Measurements from ENCODE around the gene GMCL2.

Gene GMCL2, protein sequence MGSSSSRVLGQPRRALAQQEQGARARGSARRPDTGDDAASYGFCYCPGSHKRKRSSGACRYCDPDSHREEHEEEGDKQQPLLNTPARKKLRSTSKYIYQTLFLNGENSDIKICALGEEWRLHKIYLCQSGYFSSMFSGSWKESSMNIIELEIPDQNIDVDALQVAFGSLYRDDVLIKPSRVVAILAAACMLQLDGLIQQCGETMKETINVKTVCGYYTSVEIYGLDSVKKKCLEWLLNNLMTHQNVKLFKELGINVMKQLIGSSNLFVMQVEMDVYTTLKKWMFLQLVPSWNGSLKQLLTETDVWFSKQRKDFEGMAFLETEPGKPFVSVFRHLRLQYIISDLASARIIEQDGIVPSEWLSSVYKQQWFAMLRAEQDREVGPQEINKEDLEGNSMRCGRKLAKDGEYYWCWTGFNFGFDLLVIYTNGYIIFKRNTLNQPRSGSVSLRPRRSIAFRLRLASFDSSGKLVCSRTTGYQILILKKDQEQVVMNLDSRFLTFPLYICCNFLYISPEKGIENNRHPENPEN

GRCh38 chr5:178187014-178187413 lies at the start of gene GMCL2:
Gene GMCL2, minus strand, starts transcription at chr5:178187371. Its CDS starts 72 bp downstream, at chr5:178187299.
- in situ Hi-C loops (cut with MboI; ENCODE audit: low sequenced_read_pairs): no loop called here

DNA sequence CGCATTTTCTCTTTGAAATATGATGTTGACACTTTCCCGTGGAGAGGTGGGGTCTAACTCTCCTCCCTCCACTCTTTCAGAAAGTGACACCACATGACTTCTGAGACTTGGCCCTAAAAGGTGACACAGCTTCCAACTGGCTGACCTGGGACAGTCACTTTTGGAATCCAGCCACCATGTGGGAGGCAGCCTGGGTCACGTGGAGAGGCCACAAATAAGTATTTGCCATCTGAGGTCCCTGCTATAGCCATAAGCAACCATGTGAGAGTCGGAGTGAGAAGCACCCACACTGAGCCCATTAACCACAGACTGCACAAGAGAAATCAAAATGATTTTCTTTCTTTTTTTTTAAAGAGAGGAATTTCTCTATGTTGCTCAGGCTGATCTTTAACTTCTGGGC lies 49.5 kb upstream of the GMCL2 start:
- in situ Hi-C loops (cut with MboI; ENCODE audit: low sequenced_read_pairs): loop anchor here (25.0 kb wide), 1 partner anchor 1251 kb away; no protein-coding TSS in a partner anchor

DNA sequence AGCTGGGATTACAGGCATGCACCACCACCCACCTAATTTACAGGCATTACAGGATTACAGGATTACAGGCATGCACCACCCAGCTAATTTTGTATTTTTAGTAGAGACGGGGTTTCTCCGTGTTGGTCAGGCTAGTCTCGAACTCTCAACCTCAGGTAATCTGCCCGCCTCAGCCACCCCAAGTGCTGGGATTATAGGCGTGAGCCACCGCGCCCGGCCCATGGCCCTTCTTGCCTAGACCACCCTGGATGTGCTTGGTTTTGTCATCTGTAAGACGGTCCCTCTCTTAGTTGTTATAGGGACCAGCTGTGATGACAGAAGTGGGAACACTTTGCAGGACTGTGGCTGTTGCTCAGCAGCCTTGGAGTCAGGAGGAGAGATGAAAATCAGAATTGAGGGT lies 49.0 kb upstream of the GMCL2 start:
- in situ Hi-C loops (cut with MboI; ENCODE audit: low sequenced_read_pairs): loop anchor here (25.0 kb wide), 1 partner anchor 1251 kb away; no protein-coding TSS in a partner anchor

GRCh38 chr5:178235588-178235974 lies 48.4 kb upstream of the GMCL2 start:
- in situ Hi-C loops (cut with MboI; ENCODE audit: low sequenced_read_pairs): loop anchor here (25.0 kb wide), 1 partner anchor 1252 kb away; no protein-coding TSS in a partner anchor

DNA sequence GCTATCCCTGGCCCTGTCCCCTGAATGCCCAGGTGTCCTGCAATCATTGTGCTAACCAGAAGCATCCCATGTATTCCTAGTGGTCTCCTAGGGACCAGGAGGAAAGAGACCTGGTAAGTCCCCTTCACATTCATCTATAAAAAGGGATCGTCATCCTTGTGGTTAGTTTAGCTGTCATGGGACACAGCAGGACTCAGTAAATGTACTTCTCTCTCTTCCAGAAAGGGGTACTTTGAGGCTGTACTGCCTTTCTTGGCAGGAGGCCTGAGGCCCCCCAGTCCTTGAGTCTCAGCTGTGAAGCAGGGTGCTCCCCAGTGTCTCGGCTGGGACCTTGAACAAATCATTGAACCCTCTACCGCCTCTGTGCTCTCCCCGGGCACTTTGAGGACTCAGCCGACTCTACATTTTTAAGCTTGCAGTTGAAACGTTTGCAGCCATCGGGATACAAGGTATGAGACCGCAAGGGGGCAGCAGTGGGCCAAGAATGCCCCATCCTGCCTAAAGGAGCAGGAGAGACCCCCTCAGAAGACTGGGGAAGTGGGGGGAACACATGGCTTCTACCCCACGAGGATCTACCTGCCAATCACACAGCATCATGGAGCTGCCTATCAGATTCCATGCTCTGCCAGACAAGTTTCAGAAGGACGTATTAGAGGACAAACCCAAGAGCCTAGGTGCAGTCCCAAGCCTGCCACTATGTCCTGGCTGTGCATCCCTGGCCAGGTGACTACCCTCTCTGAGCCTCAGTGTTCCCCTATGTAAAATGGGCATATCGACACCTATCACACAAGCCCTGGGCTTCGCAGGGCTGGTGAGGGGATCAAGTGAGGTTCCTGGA lies 47.8 kb upstream of the GMCL2 start:
- in situ Hi-C loops (cut with MboI; ENCODE audit: low sequenced_read_pairs): loop anchor here (25.0 kb wide), 1 partner anchor 1252 kb away; no protein-coding TSS in a partner anchor

GRCh38 chr5:178234121-178234749 lies 47.1 kb upstream of the GMCL2 start:
- in situ Hi-C loops (cut with MboI; ENCODE audit: low sequenced_read_pairs): loop anchor here (25.0 kb wide), 1 partner anchor 1253 kb away; no protein-coding TSS in a partner anchor

DNA sequence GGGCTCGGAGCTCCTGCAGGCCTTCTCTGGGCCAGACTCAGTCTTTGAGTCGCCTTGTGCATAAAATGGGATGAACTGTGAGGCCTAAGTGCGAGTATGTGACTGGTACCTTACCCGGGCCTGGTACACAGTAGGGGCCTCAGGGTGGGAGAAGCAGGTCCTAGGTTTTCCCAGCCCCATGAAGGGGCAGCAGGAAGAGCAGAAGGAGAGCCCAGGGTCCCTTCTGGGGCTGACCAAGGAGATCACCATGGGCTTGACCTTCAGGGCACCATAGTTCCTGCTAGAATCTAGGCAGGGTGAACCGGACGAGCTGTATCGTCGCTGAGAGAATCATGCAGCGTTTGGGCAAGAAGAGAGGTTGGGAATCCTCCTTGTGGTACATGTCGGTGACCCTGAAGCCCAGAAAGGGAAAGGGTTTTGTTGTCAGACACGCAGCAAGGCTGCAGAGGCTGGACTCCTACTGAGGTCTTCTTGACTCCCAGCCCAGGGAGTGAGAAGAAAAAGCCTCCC lies 45.8 kb upstream of the GMCL2 start:
- in situ Hi-C loops (cut with MboI; ENCODE audit: low sequenced_read_pairs): loop anchor here (25.0 kb wide), 1 partner anchor 1254 kb away; no protein-coding TSS in a partner anchor

- in situ Hi-C loops (cut with MboI; ENCODE audit: low sequenced_read_pairs): loop anchor here (25.0 kb wide), 1 partner anchor 1255 kb away; no protein-coding TSS in a partner anchor
Observed at GRCh38 chr5:178232124-178232919, 45.2 kb upstream of the GMCL2 start, which contains the start of gene PHYKPL. Gene PHYKPL, minus strand, starts transcription at chr5:178232802. Its CDS starts 252 bp downstream, at chr5:178232550.

- in situ Hi-C loops (cut with MboI; ENCODE audit: low sequenced_read_pairs): loop anchor here (25.0 kb wide), 1 partner anchor 1256 kb away; no protein-coding TSS in a partner anchor
Observed at GRCh38 chr5:178231539-178232123, 44.5 kb upstream of the GMCL2 start.

DNA sequence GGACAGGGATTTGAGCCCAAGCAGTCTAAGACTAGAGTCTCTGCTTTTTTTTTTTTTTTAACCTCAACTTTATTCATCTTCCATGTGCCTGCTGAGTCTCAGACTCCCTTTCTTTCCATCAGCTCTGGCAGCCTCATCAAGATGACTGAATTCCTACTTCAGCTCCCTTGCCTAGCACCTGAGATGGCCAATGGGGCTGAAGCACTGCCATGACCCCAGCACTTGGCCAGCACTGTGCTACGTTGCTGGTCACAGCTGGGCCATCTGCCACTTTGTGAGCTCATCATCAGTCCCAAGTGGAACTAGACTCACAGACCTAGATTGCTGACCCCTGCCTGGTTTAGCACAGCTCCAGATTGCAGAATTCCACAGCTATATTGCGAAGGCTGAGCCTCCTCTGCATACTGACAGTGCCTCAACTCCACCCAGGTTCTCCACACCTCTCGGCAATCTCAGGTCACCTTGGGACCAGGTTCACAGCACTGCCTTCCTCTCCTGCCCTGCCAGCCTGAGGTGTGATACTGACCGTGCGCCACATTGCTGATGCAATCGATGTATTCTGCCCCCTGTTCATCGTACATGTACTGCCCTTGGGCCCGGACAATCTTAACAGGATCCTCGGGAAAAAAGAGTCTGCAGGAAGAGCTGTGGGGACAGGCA lies 43.8 kb upstream of the GMCL2 start:
- in situ Hi-C loops (cut with MboI; ENCODE audit: low sequenced_read_pairs): loop anchor here (25.0 kb wide), 1 partner anchor 1256 kb away; no protein-coding TSS in a partner anchor

GRCh38 chr5:178229861-178230260 lies 42.7 kb upstream of the GMCL2 start:
- in situ Hi-C loops (cut with MboI; ENCODE audit: low sequenced_read_pairs): loop anchor here (25.0 kb wide), 1 partner anchor 1257 kb away; no protein-coding TSS in a partner anchor

DNA sequence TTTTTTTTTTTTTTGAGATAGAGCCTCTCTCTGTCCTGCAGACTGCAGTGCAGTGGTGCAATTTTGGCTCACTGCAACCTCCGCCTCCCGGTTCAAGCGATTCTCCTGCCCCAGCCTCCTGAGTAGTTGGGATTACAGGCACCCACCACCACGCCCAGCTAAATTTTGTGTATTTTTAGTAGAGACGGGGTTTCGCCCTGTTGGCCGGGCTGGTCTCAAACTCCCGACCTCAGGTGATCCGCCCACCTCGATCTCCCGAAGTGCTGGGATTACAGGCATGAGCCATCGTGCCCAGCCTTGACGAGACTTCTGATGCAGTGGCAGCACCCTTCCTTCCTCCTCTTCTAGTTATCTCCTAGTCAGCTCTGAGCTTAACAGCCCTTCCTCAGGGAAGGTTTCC lies 41.9 kb upstream of the GMCL2 start:
- in situ Hi-C loops (cut with MboI; ENCODE audit: low sequenced_read_pairs): loop anchor here (25.0 kb wide), 1 partner anchor 1258 kb away; no protein-coding TSS in a partner anchor

GRCh38 chr5:178228609-178229008 lies 41.4 kb upstream of the GMCL2 start:
- in situ Hi-C loops (cut with MboI; ENCODE audit: low sequenced_read_pairs): loop anchor here (25.0 kb wide), 1 partner anchor 1259 kb away; no protein-coding TSS in a partner anchor

GRCh38 chr5:178227929-178228328 lies 40.8 kb upstream of the GMCL2 start:
- in situ Hi-C loops (cut with MboI; ENCODE audit: low sequenced_read_pairs): loop anchor here (25.0 kb wide), 1 partner anchor 1259 kb away; no protein-coding TSS in a partner anchor

GRCh38 chr5:178227138-178227659 lies 40.0 kb upstream of the GMCL2 start:
- in situ Hi-C loops (cut with MboI; ENCODE audit: low sequenced_read_pairs): loop anchor here (25.0 kb wide), 1 partner anchor 1260 kb away; no protein-coding TSS in a partner anchor

- in situ Hi-C loops (cut with MboI; ENCODE audit: low sequenced_read_pairs): loop anchor here (25.0 kb wide), 1 partner anchor 1262 kb away; no protein-coding TSS in a partner anchor
Observed at GRCh38 chr5:178225174-178225573, 38.0 kb upstream of the GMCL2 start.

GRCh38 chr5:178224403-178224802 lies 37.2 kb upstream of the GMCL2 start:
- in situ Hi-C loops (cut with MboI; ENCODE audit: low sequenced_read_pairs): no loop called here

All from HL-60/S4 (cell line).